H1 (cell line): ENCODE measurements around the gene PTPRC.

Experiments
- CEBPB ChIP-seq: IDR thresholded peaks from 2 replicates; pipeline ENCODE4 v1.6.1; 2012; ENCODE audit warnings: low read depth, low read length
- CREB1 ChIP-seq: IDR thresholded peaks from 2 replicates; pipeline ENCODE4 v1.6.1; 2012; ENCODE audit warnings: inconsistent platforms
- CTCF ChIP-seq, 3 experiments: IDR thresholded peaks; 1 replicate in 2 of 3; 2 replicates in 1 of 3; pipeline versions ENCODE4 v1.5.1 to v1.6.1; 2011; ENCODE audit warnings: low read length in 3 of 3, mild to moderate bottlenecking in 3 of 3, inconsistent platforms in 2 of 3, low read depth in 1 of 3, moderate library complexity in 1 of 3; ENCODE audit not compliant: insufficient read depth in 1 of 3; ENCODE audit errors: control extremely low read depth in 1 of 3
- EGR1 ChIP-seq: IDR thresholded peaks from 2 replicates; pipeline ENCODE4 v1.6.1; 2011; ENCODE audit warnings: low read depth, low read length, borderline replicate concordance
- POLR2A ChIP-seq, 2 experiments: IDR thresholded peaks; 1 replicate in 1 of 2; 2 replicates in 1 of 2; pipeline ENCODE4 v1.6.1; 2011; ENCODE audit warnings: low read depth in 2 of 2, low read length in 2 of 2, mild to moderate bottlenecking in 2 of 2; ENCODE audit errors: control extremely low read depth in 1 of 2
- POLR2AphosphoS5 ChIP-seq: IDR thresholded peaks from 2 replicates; pipeline ENCODE4 v1.6.1; 2011; ENCODE audit warnings: low read depth, low read length

GRCh38 chr1:198683449-198683848, 44.6 kb downstream of the PTPRC start:
- TF ChIP-seq CTCF (IDR thresholded peaks at IDR 0.05; ENCODE audit: control extremely low read depth in 1 of 3, insufficient read depth in 1 of 3, low read depth in 1 of 3, low read length in 3 of 3): no peak
- TF ChIP-seq EGR1: no peak
- no peak for TF ChIP-seq CEBPB
- no peak for TF ChIP-seq CREB1
- no peak for TF ChIP-seq POLR2AphosphoS5
- no peak for TF ChIP-seq POLR2A (IDR thresholded peaks at IDR 0.05; ENCODE audit: control extremely low read depth in 1 of 2, low read depth in 2 of 2, low read length in 2 of 2)
